Neutrophil (primary cell): ENCODE results near the gene BMP2K.

Source experiments
- H3K27ac ChIP-seq: fragments of 200-600 bp; sonication (generic); 2 replicates; pipeline ENCODE4 v1.5.1; 2016; ENCODE audit warnings: mild to moderate bottlenecking, moderate library complexity
- H3K27me3 ChIP-seq: fragments of 200-600 bp; sonication (generic); 2 replicates; pipeline ENCODE4 v1.6.0; 2016; ENCODE audit warnings: mild to moderate bottlenecking
- H3K36me3 ChIP-seq: fragments of 200-600 bp; sonication (generic); 2 replicates; pipeline ENCODE4 v1.5.1; 2017
- H3K4me1 ChIP-seq, 2 experiments: fragments of 200-600 bp in 1 of 2; sonication (generic) in 1 of 2; 1 replicate in 1 of 2; 2 replicates in 1 of 2; pipeline versions ENCODE4 v1.5.1 to v1.6.1; 2013 to 2016; ENCODE audit warnings: low read depth in 1 of 2, low read length in 1 of 2, mild to moderate bottlenecking in 1 of 2, moderate library complexity in 1 of 2; ENCODE audit not compliant: control insufficient read depth in 1 of 2, insufficient read depth in 1 of 2
- H3K4me3 ChIP-seq, 2 experiments: fragments of 200-600 bp in 1 of 2; sonication (generic) in 1 of 2; 1 replicate in 1 of 2; 2 replicates in 1 of 2; pipeline ENCODE4 v1.5.1; 2013 to 2016; ENCODE audit warnings: low read depth in 1 of 2, low read length in 1 of 2, mild to moderate bottlenecking in 1 of 2, moderate library complexity in 1 of 2
- H3K9me3 ChIP-seq: fragments of 200-600 bp; sonication (generic); 2 replicates; pipeline ENCODE4 v1.5.1; 2016
- CTCF ChIP-seq: fragments of 200-600 bp; sonication (generic); IDR thresholded peaks from 2 replicates; pipeline ENCODE4 v1.5.1; 2016; ENCODE audit warnings: antibody characterized with exemption

Gene BMP2K

GRCh38 chr4:78800965-78801364 lies 24.8 kb downstream of the BMP2K start:
- no peak overlapping the region for H3K27ac ChIP-seq
- H3K36me3 ChIP-seq = no peaks in the 10 kb centered on the region
- no peaks in the 10 kb centered on the region for H3K4me1 ChIP-seq
- no peaks in the 10 kb centered on the region for H3K9me3 ChIP-seq
- TF ChIP-seq CTCF = no peak
- no peaks in the 10 kb centered on the region for H3K27me3 ChIP-seq
- H3K4me3 ChIP-seq = no peak overlapping the region

- no peaks in the 10 kb centered on the region for H3K9me3 ChIP-seq
- H3K4me3 ChIP-seq = no peak overlapping the region
- H3K27me3 ChIP-seq = no peaks in the 10 kb centered on the region
- H3K4me1 ChIP-seq = no peaks in the 10 kb centered on the region
- no peak overlapping the region for H3K27ac ChIP-seq
- no peak for TF ChIP-seq CTCF
- no peaks in the 10 kb centered on the region for H3K36me3 ChIP-seq
Observed at GRCh38 chr4:78803983-78804382, 27.8 kb downstream of the BMP2K start.

- Histone ChIP-seq H3K4me1 (no peaks in the 10 kb centered on the region), H3K36me3 (no peaks in the 10 kb centered on the region), H3K27me3 (no peaks in the 10 kb centered on the region), H3K27ac (no peak overlapping the region), H3K4me3 (no peak overlapping the region), H3K9me3 (no peaks in the 10 kb centered on the region)
- TF ChIP-seq CTCF = no peak
Observed at GRCh38 chr4:78806943-78807460, 30.9 kb downstream of the BMP2K start.

GRCh38 chr4:78809295-78809694 lies 33.1 kb downstream of the BMP2K start:
- Histone ChIP-seq H3K9me3 (no peaks in the 10 kb centered on the region), H3K4me1 (no peaks in the 10 kb centered on the region), H3K27ac (no peak overlapping the region), H3K27me3 (no peaks in the 10 kb centered on the region), H3K36me3 (no peaks in the 10 kb centered on the region), H3K4me3 (no peak overlapping the region)
- TF ChIP-seq CTCF = no peak

GRCh38 chr4:78809928-78810835 lies 34.0 kb downstream of the BMP2K start:
- no peaks in the 10 kb centered on the region for H3K27me3 ChIP-seq
- H3K4me1 ChIP-seq = no peaks in the 10 kb centered on the region
- H3K9me3 ChIP-seq = no peaks in the 10 kb centered on the region
- TF ChIP-seq CTCF = no peak
- H3K36me3 ChIP-seq = no peaks in the 10 kb centered on the region
- no peak overlapping the region for H3K4me3 ChIP-seq
- no peak overlapping the region for H3K27ac ChIP-seq
